OCI-M2 (cell line): ENCODE data around the gene ATG13.
"Not testable (repeated sequence)": the region's sequence is repeated elsewhere in the genome, so short reads cannot be mapped to it uniquely, and the experiment has no call there.

Experiments used
- DNase-seq: peaks from one replicate; lab custom pipeline; 2025; ENCODE audit not compliant: unreplicated experiment; lab: John Stamatoyannopoulos, UW

ATG13 gene

GRCh38 chr11:46694607-46695006 lies 77.3 kb downstream of the ATG13 start:
- no peak for DNase-seq

- DNase-seq = no peak
Measured at GRCh38 chr11:46695345-46696211, 78.2 kb downstream of the ATG13 start.

GRCh38 chr11:46696212-46696558 lies 78.8 kb downstream of the ATG13 start:
- no peak for DNase-seq

GRCh38 chr11:46697303-46697702 lies 80.0 kb downstream of the ATG13 start:
- no peak for DNase-seq

- DNase-seq = no peak
Measured at GRCh38 chr11:46697723-46698122, 80.4 kb downstream of the ATG13 start.

- no peak for DNase-seq
Measured at GRCh38 chr11:46698597-46698996, 81.2 kb downstream of the ATG13 start.

GRCh38 chr11:46700241-46701077 lies 83.1 kb downstream of the ATG13 start, which contains the start of the genes ARHGAP1 and ZNF408:
Gene ARHGAP1, minus strand, starts transcription at chr11:46700619. Its CDS starts 4,512 bp downstream, at chr11:46696107.
Gene ZNF408, plus strand, starts transcription at chr11:46701031. Its CDS starts 17 bp downstream, at chr11:46701048.
- DNase-seq = peak; percentile 79

- no peak for DNase-seq
Measured at GRCh38 chr11:46701078-46701654, 83.8 kb downstream of the ATG13 start.

GRCh38 chr11:46705070-46705688 lies 87.8 kb downstream of the ATG13 start:
- DNase-seq = no peak

GRCh38 chr11:46706886-46707285 lies 89.5 kb downstream of the ATG13 start:
- DNase-seq = no peak

GRCh38 chr11:46709351-46709750 lies 92.0 kb downstream of the ATG13 start:
- DNase-seq = not testable (repeated sequence)

- DNase-seq = no peak
Measured at GRCh38 chr11:46710821-46711269, 93.5 kb downstream of the ATG13 start.

- no peak for DNase-seq
Measured at GRCh38 chr11:46711303-46711702, 94.0 kb downstream of the ATG13 start.

GRCh38 chr11:46712874-46713576 lies 95.7 kb downstream of the ATG13 start:
- no peak for DNase-seq

GRCh38 chr11:46717825-46718154 lies 100.4 kb downstream of the ATG13 start:
- DNase-seq = not testable (repeated sequence)

GRCh38 chr11:46718155-46719019 lies 101.0 kb downstream of the ATG13 start:
- no peak for DNase-seq

GRCh38 chr11:46719048-46719542 lies 101.7 kb downstream of the ATG13 start, which contains the start of gene F2:
Gene F2, plus strand, starts transcription at chr11:46719213. Its CDS starts 23 bp downstream, at chr11:46719236.
- no peak for DNase-seq

GRCh38 chr11:46719543-46720218 lies 102.3 kb downstream of the ATG13 start:
- no peak for DNase-seq

GRCh38 chr11:46721286-46721685 lies 103.9 kb downstream of the ATG13 start:
- no peak for DNase-seq
